Panc1 (cell line): ENCODE results near the gene CELF1. TPM values are rescaled to one million over a fixed set of nuclear protein-coding genes. Genes with fewer than 3 reads are reported as not detected.

Experiments
- ATAC-seq: fragments of 200-7000 bp; cut with Tn5 transposase; 2 replicates; pipeline ENCODE4 v1.9.1; 2020; ENCODE audit warnings: mild to moderate bottlenecking, moderate library complexity
- BruUV-seq: library from RNA; stranded (reverse); fragments of 400-500 nt; replicated peaks from 2 replicates; lab custom pipeline; 2021; lab: Mats Ljungman, UMichigan
- CTCF ChIA-PET: fragments of 300-600 bp; sonication (Branson Sonifier 250); formaldehyde crosslinking; loops from one replicate; lab custom pipeline; 2022; ENCODE audit warnings: antibody characterized with exemption; lab: Charles Lee
- POLR2A ChIA-PET: fragments of 300-600 bp; sonication (Branson Sonifier 250); formaldehyde crosslinking; loops from one replicate; lab custom pipeline; 2022; ENCODE audit warnings: antibody characterized with exemption; lab: Charles Lee
- DNase-seq: peaks from one replicate; pipeline ENCODE4 v3.0.0-alpha.2; 2010; ENCODE audit warnings: low read depth, low spot score
- H3K27ac ChIP-seq: 2 replicates; pipeline ENCODE4 v1.5.1; 2011; ENCODE audit warnings: mild to moderate bottlenecking, low read length, inconsistent platforms
- H3K27me3 ChIP-seq: fragments of 200-500 bp; sonication (Bioruptor generic); 2 replicates; pipeline ENCODE4 v1.6.0; 2014; ENCODE audit warnings: low read length, inconsistent platforms; ENCODE audit not compliant: control insufficient read depth, insufficient read depth
- H3K36me3 ChIP-seq: fragments of 200-500 bp; sonication (Bioruptor generic); 2 replicates; pipeline ENCODE4 v1.5.1; 2014; ENCODE audit warnings: inconsistent platforms, mild to moderate bottlenecking, low read length, moderate library complexity; ENCODE audit not compliant: control insufficient read depth, insufficient read depth
- H3K4me1 ChIP-seq: 2 replicates; pipeline ENCODE4 v1.5.1; 2011; ENCODE audit warnings: inconsistent platforms, mild to moderate bottlenecking, low read length, moderate library complexity; ENCODE audit not compliant: control insufficient read depth, insufficient read depth
- H3K4me3 ChIP-seq, 2 experiments: 2 replicates each; pipeline ENCODE4 v1.5.1; 2011 to 2012; ENCODE audit warnings: low read depth in 2 of 2, low read length in 2 of 2, mild to moderate bottlenecking in 2 of 2, inconsistent platforms in 1 of 2, moderate library complexity in 1 of 2
- H3K9me3 ChIP-seq: fragments of 200-500 bp; sonication (Bioruptor generic); 2 replicates; pipeline ENCODE4 v1.5.1; 2014; ENCODE audit warnings: low read depth, mild to moderate bottlenecking, inconsistent platforms, low read length, moderate library complexity; ENCODE audit not compliant: control insufficient read depth, insufficient read depth
- CTCF ChIP-seq: fragments of 450-650 bp; IDR thresholded peaks from 2 replicates; pipeline ENCODE4 v1.5.1; 2017; ENCODE audit warnings: mild to moderate bottlenecking
- POLR2AphosphoS5 ChIP-seq: IDR thresholded peaks from 2 replicates; pipeline ENCODE4 v1.6.1; 2012; ENCODE audit warnings: mild to moderate bottlenecking, low read depth, low read length, moderate library complexity
- REST ChIP-seq, 2 experiments: IDR thresholded peaks; 2 replicates each; pipeline ENCODE4 v1.6.1; 2011 to 2012; ENCODE audit warnings: low read depth in 2 of 2, control low read depth in 1 of 2, low read length in 1 of 2, mild to moderate bottlenecking in 1 of 2, moderate library complexity in 1 of 2; ENCODE audit not compliant: insufficient read depth in 1 of 2
- SIN3A ChIP-seq: IDR thresholded peaks from 2 replicates; pipeline ENCODE4 v1.6.1; 2012; ENCODE audit warnings: low read depth, mild to moderate bottlenecking, low read length, moderate library complexity, borderline replicate concordance; ENCODE audit not compliant: insufficient read depth
- TCF7L2 ChIP-seq: IDR thresholded peaks from 2 replicates; pipeline ENCODE4 v1.6.1; 2011; ENCODE audit warnings: mild to moderate bottlenecking, low read depth, low read length, inconsistent platforms
- in situ Hi-C: cut with HindIII; loops from 2 replicates; pipeline ENCODE4 v1.10.0; 2016; ENCODE audit warnings: low sequenced_read_pairs, low pct_unique_long_range_greater_than_20kb
- intact Hi-C: fragments of 100-400 bp; cut with micrococcal nuclease; formaldehyde crosslinking; loops from one replicate; pipeline ENCODE4 v1.10.0; 2022; ENCODE audit not compliant: unreplicated experiment
- total RNA-seq: library from RNA; stranded (reverse); gene quantifications from one replicate; pipeline ENCODE4 v1.2.1, GENCODE V29; 2021; ENCODE audit not compliant: unreplicated experiment

The CELF1 gene
- total RNA-seq, 1 experiment from 2014 or later, result 160 TPM

- peaks cover 18% of the 10 kb centered on the region for H3K36me3 ChIP-seq
- ATAC-seq, result no peak
- no peaks in the 10 kb centered on the region for H3K27me3 ChIP-seq
- ChIA-PET CTCF (interaction anchor here (0.5 kb wide), 1 partner anchor 9 kb away, joined by 3 read pairs; no protein-coding TSS in a partner anchor), POLR2A (no interaction called here)
- H3K27ac ChIP-seq, result no peak overlapping the region
- intact Hi-C loops, result no loop called here
- DNase-seq, result no peak
- TSS peak; percentile 30 for BruUV-seq
- no peak overlapping the region for H3K4me3 ChIP-seq
- no peaks in the 10 kb centered on the region for H3K9me3 ChIP-seq
- TF ChIP-seq TCF7L2, result 0 out of 2 replicates have a peak, but pooled peaks have one; percentile 4
- no peak for TF ChIP-seq REST (IDR thresholded peaks at IDR 0.05; ENCODE audit: insufficient read depth in 1 of 2, low read depth in 2 of 2, low read length in 1 of 2)
- in situ Hi-C loops, result no loop called here
- peaks cover 12% of the 10 kb centered on the region for H3K4me1 ChIP-seq
These were observed 19.0 kb upstream of the CELF1 start for GRCh38 chr11:47571895-47572294.

- H3K27me3 ChIP-seq, result no peaks in the 10 kb centered on the region
- ChIA-PET CTCF (no interaction called here), POLR2A (no interaction called here)
- TF ChIP-seq SIN3A (no peak), TCF7L2 (no peak), CTCF (no peak), POLR2AphosphoS5 (no peak), REST (IDR thresholded peaks at IDR 0.05; ENCODE audit: insufficient read depth in 1 of 2, low read depth in 2 of 2, low read length in 1 of 2) (no peak)
- intact Hi-C loops (no loop called here), in situ Hi-C loops (no loop called here)
- no peak for DNase-seq
- H3K27ac ChIP-seq, result no peak overlapping the region
- ATAC-seq, result no peak
- no peaks in the 10 kb centered on the region for H3K9me3 ChIP-seq
- no TSS peak for BruUV-seq
- peaks cover 18% of the 10 kb centered on the region for H3K36me3 ChIP-seq
- peaks cover 16% of the 10 kb centered on the region for H3K4me1 ChIP-seq
- no peak overlapping the region for H3K4me3 ChIP-seq
These were observed 18.4 kb upstream of the CELF1 start for GRCh38 chr11:47571357-47571729.
